Measurements from ENCODE around the gene CYTH2. TPM values are rescaled to one million over a fixed set of nuclear protein-coding genes. Genes with fewer than 3 reads are reported as not detected.

The CYTH2 gene
- polyA plus RNA-seq, 1 experiment = 65.8 TPM

- ChIA-PET POLR2A (no interaction called here), CTCF (no interaction called here)
- no peak for DNase-seq (ENCODE audit: low read depth)
- H3K36me3 ChIP-seq (ENCODE audit: control insufficient read depth, insufficient read depth, low read length) = no peaks in the 10 kb centered on the region; the same call in 1 of the 2 replicates
- no peak for TF ChIP-seq CTCF (IDR thresholded peaks at IDR 0.05; ENCODE audit: insufficient read depth, low read depth, low read length)
- no peaks in the 10 kb centered on the region for H3K27me3 ChIP-seq (ENCODE audit: control insufficient read depth, insufficient read depth, low read length)
- no peak overlapping the region for H3K4me3 ChIP-seq (ENCODE audit: low read depth, low read length)
Observed at GRCh38 chr19:48524732-48525131, 55.6 kb downstream of the CYTH2 start.

DNA sequence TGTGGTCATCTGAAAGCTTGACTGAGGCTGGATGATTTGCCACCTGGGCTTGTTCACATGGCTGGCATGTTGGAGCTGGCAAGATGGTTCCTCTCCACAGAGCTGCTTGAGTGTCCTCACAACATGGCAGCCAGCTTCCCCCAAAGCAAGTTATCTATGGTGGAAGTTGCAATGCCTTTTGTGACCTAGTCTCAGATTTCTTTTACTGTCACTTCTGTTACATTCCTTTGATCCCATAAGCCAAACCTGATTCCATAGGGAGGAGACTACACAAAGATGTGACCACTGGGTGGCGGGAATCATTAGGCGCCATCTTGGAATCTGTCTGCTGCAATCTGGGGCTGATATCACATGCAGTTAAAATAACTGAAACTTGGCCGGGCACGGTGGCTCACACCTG lies 60.0 kb downstream of the CYTH2 start:
- no peak for DNase-seq (ENCODE audit: low read depth)
- no peak overlapping the region for H3K4me3 ChIP-seq (ENCODE audit: low read depth, low read length)
- ChIA-PET POLR2A (no interaction called here), CTCF (interaction anchor here (0.6 to 1.4 kb wide), 3 partner anchors 22 to 55 kb away, joined by 3 to 5 read pairs (median 3); no protein-coding TSS in a partner anchor)
- no peaks in the 10 kb centered on the region for H3K27me3 ChIP-seq (ENCODE audit: control insufficient read depth, insufficient read depth, low read length)
- no peak for TF ChIP-seq CTCF (IDR thresholded peaks at IDR 0.05; ENCODE audit: insufficient read depth, low read depth, low read length)
- H3K36me3 ChIP-seq (ENCODE audit: control insufficient read depth, insufficient read depth, low read length) = no peaks in the 10 kb centered on the region; the same call in 1 of the 2 replicates

- CTCF ChIA-PET = no interaction called here
- no peaks in the 10 kb centered on the region for H3K27me3 ChIP-seq (ENCODE audit: control insufficient read depth, insufficient read depth, low read length)
- no peak for TF ChIP-seq CTCF (IDR thresholded peaks at IDR 0.05; ENCODE audit: insufficient read depth, low read depth, low read length)
- no peaks in the 10 kb centered on the region for H3K36me3 ChIP-seq (ENCODE audit: control insufficient read depth, insufficient read depth, low read length)
- no peak for DNase-seq (ENCODE audit: low read depth)
- no peak overlapping the region for H3K4me3 ChIP-seq (ENCODE audit: low read depth, low read length)
- POLR2A ChIA-PET = no interaction called here
Observed at GRCh38 chr19:48530066-48530720, 61.0 kb downstream of the CYTH2 start.

GRCh38 chr19:48530770-48531169 lies 61.6 kb downstream of the CYTH2 start:
- Histone ChIP-seq H3K4me3 (ENCODE audit: low read depth, low read length) (no peak overlapping the region), H3K36me3 (ENCODE audit: control insufficient read depth, insufficient read depth, low read length) (no peaks in the 10 kb centered on the region), H3K27me3 (ENCODE audit: control insufficient read depth, insufficient read depth, low read length) (no peaks in the 10 kb centered on the region)
- POLR2A ChIA-PET = no interaction called here
- CTCF ChIA-PET = no interaction called here
- TF ChIP-seq CTCF (IDR thresholded peaks at IDR 0.05; ENCODE audit: insufficient read depth, low read depth, low read length) = no peak
- DNase-seq (ENCODE audit: low read depth) = no peak

Other genes with a start within 250 kb of the CYTH2 start
- 15.0 and 16.1 TPM in 2 replicates for gene CARD8, start 213.5 kb upstream of the CYTH2 start, polyA plus RNA-seq (2011; rRNA removed)
- gene ZNF114, start 199.3 kb upstream of the CYTH2 start, polyA plus RNA-seq (2011; rRNA removed) = 0.07 and 0.13 TPM in 2 replicates
- gene EMP3, start 143.8 kb upstream of the CYTH2 start, polyA plus RNA-seq (2011; rRNA removed) = 351 and 472 TPM in 2 replicates
- 5.7 and 9.9 TPM in 2 replicates for gene TMEM143, start 105.4 kb upstream of the CYTH2 start, polyA plus RNA-seq (2011; rRNA removed)
- gene SYNGR4, start 105.0 kb upstream of the CYTH2 start, polyA plus RNA-seq (2011; rRNA removed) = not detected in 2 replicates
- 237 and 273 TPM in 2 replicates for gene KDELR1, start 77.8 kb upstream of the CYTH2 start, polyA plus RNA-seq (2011; rRNA removed)
- gene GRIN2D, start 75.7 kb upstream of the CYTH2 start, polyA plus RNA-seq (2011; rRNA removed) = 0.36 and 0.64 TPM in 2 replicates
- gene GRWD1, start 23.4 kb upstream of the CYTH2 start, polyA plus RNA-seq (2011; rRNA removed) = 13.9 and 20.0 TPM in 2 replicates
- gene KCNJ14, start 13.8 kb upstream of the CYTH2 start, polyA plus RNA-seq (2011; rRNA removed) = 0.31 and 0.34 TPM in 2 replicates
- 0.04 TPM in 1 of 2 replicates, not detected in the other for gene LMTK3, start 42.5 kb downstream of the CYTH2 start, polyA plus RNA-seq (2011; rRNA removed)
- gene SULT2B1, start 82.8 kb downstream of the CYTH2 start, polyA plus RNA-seq (2011; rRNA removed) = 0.25 TPM in 1 of 2 replicates, not detected in the other
- not detected in 2 replicates for gene SPACA4, start 137.4 kb downstream of the CYTH2 start, polyA plus RNA-seq (2011; rRNA removed)
- gene FAM83E, start 145.7 kb downstream of the CYTH2 start, polyA plus RNA-seq (2011; rRNA removed) = 0.16 TPM in 1 of 2 replicates, not detected in the other
- 1,260 and 1,324 TPM in 2 replicates for gene RPL18, start 149.8 kb downstream of the CYTH2 start, polyA plus RNA-seq (2011; rRNA removed)
- gene SPHK2, start 150.1 kb downstream of the CYTH2 start, polyA plus RNA-seq (2011; rRNA removed) = 5.6 and 9.2 TPM in 2 replicates
- 4.3 and 5.3 TPM in 2 replicates for gene DBP, start 168.0 kb downstream of the CYTH2 start, polyA plus RNA-seq (2011; rRNA removed)
- gene CA11, start 176.8 kb downstream of the CYTH2 start, polyA plus RNA-seq (2011; rRNA removed) = 3.0 and 3.2 TPM in 2 replicates
- 0.10 and 0.11 TPM in 2 replicates for gene NTN5, start 203.6 kb downstream of the CYTH2 start, polyA plus RNA-seq (2011; rRNA removed)
- gene FUT2, start 226.6 kb downstream of the CYTH2 start, polyA plus RNA-seq (2011; rRNA removed) = not detected in 2 replicates